ENCODE results near the gene CDK13. TPM values are rescaled to one million over a fixed set of nuclear protein-coding genes. Genes with fewer than 3 reads are reported as not detected.

Gene CDK13
- total RNA-seq, 1 experiment from 2014 or later: 52.2 TPM

DNA sequence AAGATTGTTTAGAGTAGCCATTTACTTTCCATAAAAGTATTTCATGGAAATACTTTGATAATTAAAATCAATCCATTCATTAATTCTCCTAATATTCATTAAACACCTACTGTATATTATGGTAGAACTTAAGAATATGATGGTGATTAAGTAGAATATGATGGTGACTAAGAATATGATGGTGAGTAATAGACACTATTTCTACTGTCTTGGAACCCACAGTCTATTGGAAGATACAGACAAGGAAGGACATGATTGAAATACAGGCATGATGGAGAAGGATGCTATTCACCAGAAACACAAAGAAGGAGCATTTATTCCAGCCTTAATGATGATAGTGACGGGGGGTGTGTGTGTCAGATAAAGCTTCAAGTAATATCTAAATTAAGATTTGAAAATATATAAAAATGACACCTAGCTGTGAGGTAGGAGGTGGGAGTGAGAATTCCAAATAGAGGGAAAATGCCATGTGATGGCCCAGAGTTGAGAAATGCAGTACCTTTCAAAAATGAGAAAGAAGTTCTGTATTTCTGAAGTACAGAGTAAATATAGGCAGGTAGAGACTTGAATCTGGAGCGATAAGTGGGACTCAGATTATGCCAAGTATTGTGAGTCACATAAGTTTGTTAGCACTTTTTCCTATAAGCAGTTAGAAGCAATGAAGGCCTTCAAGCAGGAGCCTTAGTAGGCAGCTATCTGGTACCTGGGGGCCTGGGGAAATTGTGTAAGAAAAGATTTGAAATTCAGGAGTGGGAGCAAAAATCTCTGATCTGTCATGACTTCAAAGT, 12.5 kb upstream of the CDK13 start:
- Histone ChIP-seq H2BK120ac (ENCODE audit: low read depth, low read length, poor library complexity, severe bottlenecking) (no peak overlapping the region), H2BK15ac (ENCODE audit: low read depth, low read length) (no peak overlapping the region), H4K8ac (replicated peaks; ENCODE audit: insufficient read length, low read depth, low read length) (no peak overlapping the region), H3K27me3 (ENCODE audit: insufficient read depth, low read length) (no peaks in the 10 kb centered on the region), H4K91ac (ENCODE audit: insufficient read length, low read depth, low read length) (no peak overlapping the region), H3K27ac (ENCODE audit: insufficient read length, low read depth, low read length) (no peak overlapping the region), H2BK12ac (ENCODE audit: insufficient read length, low read depth, low read length) (no peak overlapping the region), H3T11ph (ENCODE audit: low read length) (no peak overlapping the region), H2AFZ (ENCODE audit: low read length) (no peak overlapping the region), H3K56ac (ENCODE audit: insufficient read length, low read depth, low read length) (no peak overlapping the region), H2BK20ac (ENCODE audit: low read depth, low read length, poor library complexity, severe bottlenecking) (no peak overlapping the region), H3K23me2 (ENCODE audit: insufficient read length, low read depth, low read length, poor library complexity, severe bottlenecking) (no peaks in the 10 kb centered on the region), H4K5ac (ENCODE audit: insufficient read length, low read depth, low read length) (no peak overlapping the region), H3K9me3 (ENCODE audit: control insufficient read depth, low read depth, low read length) (no peaks in the 10 kb centered on the region), H2AK5ac (ENCODE audit: insufficient read length, low read length) (no peak overlapping the region), H3K9ac (ENCODE audit: extremely low read depth, insufficient read length, low read length) (no peak overlapping the region), H3K4me2 (ENCODE audit: insufficient read depth, insufficient read length, low read length) (no peak overlapping the region), H3K14ac (ENCODE audit: insufficient read depth, low read length) (no peak overlapping the region), H3K79me2 (ENCODE audit: insufficient read depth, low read length) (no peaks in the 10 kb centered on the region), H3K23ac (ENCODE audit: insufficient read length, low read depth, low read length) (no peak overlapping the region), H3K4me1 (ENCODE audit: insufficient read depth, low read length) (no peaks in the 10 kb centered on the region), H3K79me1 (ENCODE audit: insufficient read depth, low read depth, low read length, poor library complexity, severe bottlenecking) (no peaks in the 10 kb centered on the region), H2BK5ac (ENCODE audit: insufficient read length, low read length) (no peak overlapping the region), H4K20me1 (ENCODE audit: control insufficient read depth, insufficient read depth, insufficient read length) (no peaks in the 10 kb centered on the region), H3K18ac (ENCODE audit: insufficient read length, low read depth, low read length) (no peak overlapping the region), H3K4ac (ENCODE audit: low read depth, low read length) (no peak overlapping the region)
- H3K4me1 Mint-ChIP-seq: no peaks in the 10 kb centered on the region
- H3K27me3 Mint-ChIP-seq (ENCODE audit: low read depth): no peaks in the 10 kb centered on the region; the same call in 1 of the 2 replicates
- H3K27ac Mint-ChIP-seq: no peak overlapping the region
- H3K4me3 Mint-ChIP-seq: no peak overlapping the region
- H3K9me3 Mint-ChIP-seq: peaks cover 3 to 4% of the 10 kb centered on the region in 2 experiments; a peak in 3 of 5 replicates
- DNase-seq: no peak
- H3K36me3 Mint-ChIP-seq (ENCODE audit: insufficient read depth in 1 of 3, low read depth in 3 of 3): peaks cover 0 to 4% (median 0%) of the 10 kb centered on the region in 3 experiments; a peak in 2 of 7 replicates
- TF ChIP-seq, protein P1, sequence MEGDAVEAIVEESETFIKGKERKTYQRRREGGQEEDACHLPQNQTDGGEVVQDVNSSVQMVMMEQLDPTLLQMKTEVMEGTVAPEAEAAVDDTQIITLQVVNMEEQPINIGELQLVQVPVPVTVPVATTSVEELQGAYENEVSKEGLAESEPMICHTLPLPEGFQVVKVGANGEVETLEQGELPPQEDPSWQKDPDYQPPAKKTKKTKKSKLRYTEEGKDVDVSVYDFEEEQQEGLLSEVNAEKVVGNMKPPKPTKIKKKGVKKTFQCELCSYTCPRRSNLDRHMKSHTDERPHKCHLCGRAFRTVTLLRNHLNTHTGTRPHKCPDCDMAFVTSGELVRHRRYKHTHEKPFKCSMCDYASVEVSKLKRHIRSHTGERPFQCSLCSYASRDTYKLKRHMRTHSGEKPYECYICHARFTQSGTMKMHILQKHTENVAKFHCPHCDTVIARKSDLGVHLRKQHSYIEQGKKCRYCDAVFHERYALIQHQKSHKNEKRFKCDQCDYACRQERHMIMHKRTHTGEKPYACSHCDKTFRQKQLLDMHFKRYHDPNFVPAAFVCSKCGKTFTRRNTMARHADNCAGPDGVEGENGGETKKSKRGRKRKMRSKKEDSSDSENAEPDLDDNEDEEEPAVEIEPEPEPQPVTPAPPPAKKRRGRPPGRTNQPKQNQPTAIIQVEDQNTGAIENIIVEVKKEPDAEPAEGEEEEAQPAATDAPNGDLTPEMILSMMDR (conservative IDR thresholded peaks at IDR 0.05): no peak
- no CpG with 5 or more reads among the region's 2 CpGs for WGBS (ENCODE audit: extremely low coverage, insufficient read length, low lambda C conversion rate)
